RWPE2 (cell line): ENCODE measurements around the gene TRIP13.
"Not testable (repeated sequence)": the region's sequence is repeated elsewhere in the genome, so short reads cannot be mapped to it uniquely, and the experiment has no call there.

Source experiments
- ATAC-seq: fragments of 200-7000 bp; cut with Tn5 transposase; 3 replicates; pipeline ENCODE4 v1.9.1; 2021; ENCODE audit warnings: low read depth
- DNase-seq: peaks from one replicate; pipeline ENCODE4 v3.0.0-alpha.2; 2020; ENCODE audit warnings: low spot score
- H3K27ac ChIP-seq: fragments of 450-650 bp; 2 replicates; pipeline ENCODE4 v1.5.1; 2017; ENCODE audit warnings: mild to moderate bottlenecking; ENCODE audit not compliant: poor library complexity, severe bottlenecking
- H3K27me3 ChIP-seq: fragments of 250-450 bp; sonication (Bioruptor Pico); 2 replicates; pipeline ENCODE4 v1.5.1; 2021; ENCODE audit warnings: mild to moderate bottlenecking, moderate library complexity; ENCODE audit not compliant: insufficient read depth, poor library complexity, severe bottlenecking
- H3K36me3 ChIP-seq: fragments of 250-450 bp; sonication (Bioruptor Pico); 2 replicates; pipeline ENCODE4 v1.5.1; 2020; ENCODE audit warnings: low read depth, mild to moderate bottlenecking, moderate library complexity
- H3K4me1 ChIP-seq: fragments of 250-450 bp; sonication (Bioruptor Pico); 2 replicates; pipeline ENCODE4 v1.5.1; 2021; ENCODE audit warnings: mild to moderate bottlenecking, moderate library complexity; ENCODE audit not compliant: insufficient read depth, poor library complexity, severe bottlenecking
- H3K4me3 ChIP-seq: fragments of 250-450 bp; sonication (Bioruptor Pico); 2 replicates; pipeline ENCODE4 v1.5.1; 2021; ENCODE audit warnings: mild to moderate bottlenecking, moderate library complexity; ENCODE audit not compliant: severe bottlenecking
- H3K9me3 ChIP-seq: fragments of 250-450 bp; sonication (Bioruptor Pico); 2 replicates; pipeline ENCODE4 v1.5.1; 2021; ENCODE audit warnings: mild to moderate bottlenecking, moderate library complexity; ENCODE audit not compliant: severe bottlenecking
- TF ChIP-seq, protein P1 (sequence below): fragments of 450-650 bp; IDR thresholded peaks from one replicate; pipeline ENCODE4 v1.5.1; 2017; ENCODE audit warnings: mild to moderate bottlenecking, moderate library complexity; ENCODE audit not compliant: poor library complexity, severe bottlenecking

The TRIP13 gene

DNA sequence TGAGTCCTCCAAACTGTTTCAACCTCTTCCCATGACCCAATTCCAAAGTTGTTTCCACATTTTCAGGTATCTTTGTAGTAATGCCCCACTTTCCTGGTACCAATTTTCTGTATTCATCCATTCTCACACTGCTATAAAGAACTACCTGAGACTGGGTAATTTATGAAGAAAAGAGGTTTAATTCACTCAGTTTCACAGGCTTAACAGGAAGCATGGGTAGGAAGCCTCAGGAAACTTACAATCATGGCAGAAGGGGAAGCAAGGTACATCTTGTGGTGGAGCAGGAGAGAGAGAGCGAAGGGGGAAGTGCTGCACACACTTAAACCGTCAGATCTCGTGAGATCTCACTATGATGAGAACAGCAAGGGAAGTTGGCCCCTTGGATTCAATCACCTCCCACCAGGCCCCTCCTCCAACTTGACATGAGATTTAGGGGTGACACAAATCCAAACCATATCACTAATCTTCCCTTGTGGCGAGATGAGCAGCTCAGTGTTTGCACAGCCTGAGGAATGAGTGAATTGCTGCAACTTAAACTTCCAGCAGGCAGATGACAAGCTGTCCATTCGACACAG, 42.9 kb downstream of the TRIP13 start:
- no peaks in the 10 kb centered on the region for H3K4me1 ChIP-seq
- H3K27ac ChIP-seq: no peak overlapping the region
- ATAC-seq: no peak
- no peak for DNase-seq
- TF ChIP-seq, protein P1, sequence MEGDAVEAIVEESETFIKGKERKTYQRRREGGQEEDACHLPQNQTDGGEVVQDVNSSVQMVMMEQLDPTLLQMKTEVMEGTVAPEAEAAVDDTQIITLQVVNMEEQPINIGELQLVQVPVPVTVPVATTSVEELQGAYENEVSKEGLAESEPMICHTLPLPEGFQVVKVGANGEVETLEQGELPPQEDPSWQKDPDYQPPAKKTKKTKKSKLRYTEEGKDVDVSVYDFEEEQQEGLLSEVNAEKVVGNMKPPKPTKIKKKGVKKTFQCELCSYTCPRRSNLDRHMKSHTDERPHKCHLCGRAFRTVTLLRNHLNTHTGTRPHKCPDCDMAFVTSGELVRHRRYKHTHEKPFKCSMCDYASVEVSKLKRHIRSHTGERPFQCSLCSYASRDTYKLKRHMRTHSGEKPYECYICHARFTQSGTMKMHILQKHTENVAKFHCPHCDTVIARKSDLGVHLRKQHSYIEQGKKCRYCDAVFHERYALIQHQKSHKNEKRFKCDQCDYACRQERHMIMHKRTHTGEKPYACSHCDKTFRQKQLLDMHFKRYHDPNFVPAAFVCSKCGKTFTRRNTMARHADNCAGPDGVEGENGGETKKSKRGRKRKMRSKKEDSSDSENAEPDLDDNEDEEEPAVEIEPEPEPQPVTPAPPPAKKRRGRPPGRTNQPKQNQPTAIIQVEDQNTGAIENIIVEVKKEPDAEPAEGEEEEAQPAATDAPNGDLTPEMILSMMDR: no peak
- H3K36me3 ChIP-seq: no peaks in the 10 kb centered on the region
- no peak overlapping the region for H3K4me3 ChIP-seq
- H3K9me3 ChIP-seq: no peaks in the 10 kb centered on the region
- H3K27me3 ChIP-seq: peaks cover 13% of the 10 kb centered on the region

DNA sequence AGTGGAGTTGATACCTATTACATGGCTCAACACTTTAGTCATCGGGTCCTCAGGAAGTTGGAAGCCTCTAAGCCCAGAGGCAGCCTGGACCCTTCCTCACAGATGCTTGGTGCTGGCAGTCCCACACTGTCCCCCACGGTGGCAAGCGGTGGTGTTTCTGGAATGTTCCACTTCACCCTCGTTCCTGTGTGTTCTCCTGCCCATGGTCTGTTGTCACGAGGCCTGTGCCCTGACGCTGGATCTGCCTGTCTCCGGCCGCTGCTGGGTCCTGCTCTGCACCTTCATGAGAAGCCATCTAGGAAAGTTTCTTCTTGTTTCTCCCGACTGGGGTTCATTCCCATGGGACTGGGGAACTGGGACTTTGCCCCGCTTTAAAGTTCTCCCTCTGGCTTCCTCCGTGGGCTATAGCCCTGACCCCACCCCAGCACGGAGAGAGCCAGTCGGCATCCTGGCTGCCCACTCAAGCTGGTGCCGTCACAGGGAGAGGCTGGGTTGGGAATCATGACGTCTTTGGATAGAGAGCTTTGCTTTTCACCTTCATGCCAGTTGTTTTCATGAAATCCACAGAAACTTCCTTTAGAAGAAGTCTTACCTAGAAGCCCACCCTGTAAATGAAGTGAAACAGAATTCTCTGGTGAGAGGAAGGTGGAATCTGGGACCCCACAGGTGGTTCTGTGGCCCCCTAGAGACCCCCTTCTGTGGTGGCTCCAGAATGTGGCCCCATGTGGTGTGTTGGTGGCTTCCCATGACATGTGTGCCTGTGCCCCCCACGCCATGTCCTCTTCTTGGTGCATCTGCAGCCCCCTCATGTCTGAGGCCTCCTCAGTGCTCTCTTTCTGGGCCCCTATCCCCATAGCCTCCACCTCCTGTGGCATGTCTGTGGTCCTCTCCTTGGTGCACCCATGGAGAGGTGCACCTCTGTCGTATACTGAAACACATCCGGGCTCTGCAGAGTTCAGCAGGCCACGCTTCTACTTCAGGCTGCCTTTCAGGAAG, 43.8 kb downstream of the TRIP13 start:
- no peaks in the 10 kb centered on the region for H3K4me1 ChIP-seq
- peaks cover 14% of the 10 kb centered on the region for H3K27me3 ChIP-seq
- TF ChIP-seq, protein P1: no peak
- H3K4me3 ChIP-seq: no peak overlapping the region
- ATAC-seq (no peak), DNase-seq (peak; percentile 61)
- H3K27ac ChIP-seq: no peak overlapping the region
- no peaks in the 10 kb centered on the region for H3K36me3 ChIP-seq
- no peaks in the 10 kb centered on the region for H3K9me3 ChIP-seq

DNA sequence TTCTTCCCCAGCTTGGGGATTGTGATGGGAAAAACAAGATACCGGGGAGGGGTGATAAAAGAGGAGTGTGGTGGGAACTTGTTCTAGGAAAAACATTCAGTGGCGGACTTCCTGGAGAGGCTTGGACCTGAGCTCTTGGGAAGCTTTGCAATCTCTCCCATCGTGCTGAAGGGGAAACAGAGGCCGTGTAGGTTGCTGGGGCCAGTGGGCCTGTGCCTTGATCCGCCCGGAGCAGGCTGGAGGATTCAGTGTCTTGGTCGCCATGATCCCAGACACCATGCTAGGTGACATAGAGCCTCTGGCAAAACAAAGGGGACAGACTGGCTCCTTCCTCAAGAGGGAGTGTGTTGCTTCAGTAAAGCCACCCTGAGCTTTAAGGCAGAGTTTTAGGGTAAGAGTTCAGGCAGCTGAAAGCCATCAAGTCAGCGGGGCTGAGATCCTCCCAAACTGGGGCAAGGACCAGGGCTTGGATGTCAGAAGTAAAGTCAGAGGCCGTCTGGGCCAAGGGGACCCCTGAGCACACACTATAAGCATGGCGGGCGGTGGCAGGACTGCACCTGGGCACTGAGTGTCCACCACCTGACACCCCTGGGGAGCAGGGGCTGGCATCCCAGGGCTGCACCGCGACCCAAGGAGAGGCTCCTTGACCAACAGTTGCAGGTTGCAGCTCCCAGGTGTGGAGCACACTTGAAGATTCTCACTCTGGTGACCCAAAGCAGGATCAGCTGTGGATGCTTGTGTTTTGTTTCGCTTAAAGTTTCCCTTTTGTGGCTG, 44.7 kb downstream of the TRIP13 start:
- ATAC-seq: no peak
- no peaks in the 10 kb centered on the region for H3K9me3 ChIP-seq
- no peak overlapping the region for H3K4me3 ChIP-seq
- peaks cover 14% of the 10 kb centered on the region for H3K27me3 ChIP-seq
- peak; percentile 54 for DNase-seq
- no peaks in the 10 kb centered on the region for H3K4me1 ChIP-seq
- no peaks in the 10 kb centered on the region for H3K36me3 ChIP-seq
- TF ChIP-seq, protein P1: no peak
- no peak overlapping the region for H3K27ac ChIP-seq

DNA sequence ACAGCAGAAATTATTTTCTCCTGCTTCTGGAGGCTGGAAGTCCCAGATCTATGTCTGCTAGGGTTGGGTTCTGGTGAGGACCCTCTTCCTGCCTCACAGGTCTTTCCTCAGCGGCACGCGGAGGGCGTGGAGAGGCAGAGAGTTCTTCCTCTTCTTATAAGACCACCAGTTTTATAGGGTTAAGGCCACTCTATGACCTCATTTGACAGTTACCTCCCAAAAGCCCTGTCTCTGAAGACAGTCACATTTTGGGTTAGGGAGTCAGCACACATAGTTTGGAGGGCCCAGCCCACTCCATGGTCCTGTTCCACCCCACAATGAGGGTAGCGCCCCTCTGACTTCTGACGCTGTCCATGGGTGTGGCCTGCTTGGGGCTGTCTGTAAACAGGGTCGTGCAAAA, 46.7 kb downstream of the TRIP13 start:
- no peaks in the 10 kb centered on the region for H3K36me3 ChIP-seq
- no peak overlapping the region for H3K27ac ChIP-seq
- peaks cover 30% of the 10 kb centered on the region for H3K27me3 ChIP-seq
- ATAC-seq: no peak
- TF ChIP-seq, protein P1: no peak
- H3K9me3 ChIP-seq: no peaks in the 10 kb centered on the region
- peak; percentile 36 for DNase-seq
- H3K4me3 ChIP-seq: no peak overlapping the region
- no peaks in the 10 kb centered on the region for H3K4me1 ChIP-seq

DNA sequence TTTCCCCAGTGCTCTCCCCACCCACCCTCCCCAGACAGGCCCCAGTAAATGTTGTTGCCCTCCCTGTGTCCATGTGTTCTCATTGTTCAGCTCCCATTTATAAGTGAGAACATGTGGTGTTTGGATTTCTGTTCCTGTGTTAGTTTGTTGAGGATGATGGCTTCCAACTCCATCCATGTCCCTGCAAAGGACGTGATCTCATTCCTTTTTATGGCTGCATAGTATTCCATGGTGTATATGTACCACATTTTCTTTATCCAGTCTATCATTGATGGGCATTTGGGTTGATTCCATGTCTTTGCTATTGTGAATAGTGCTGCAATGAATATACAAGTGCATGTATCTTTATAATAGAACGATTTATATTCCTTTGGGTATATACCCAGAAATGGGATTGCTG, 48.1 kb downstream of the TRIP13 start:
- not testable (repeated sequence) for H3K4me1 ChIP-seq, H3K27ac ChIP-seq, H3K9me3 ChIP-seq, H3K4me3 ChIP-seq, ATAC-seq, DNase-seq, H3K36me3 ChIP-seq
- H3K27me3 ChIP-seq: peaks cover 39% of the 10 kb centered on the region
